Erythroblast (primary cell): Measurements from ENCODE around the gene TEX10.

Source experiments
- GATA1 ChIP-seq: IDR thresholded peaks from 2 replicates; pipeline ENCODE4 v1.6.1; 2011; ENCODE audit warnings: low read depth, mild to moderate bottlenecking, control low read depth, low read length, moderate library complexity
- POLR2A ChIP-seq: IDR thresholded peaks from 2 replicates; pipeline ENCODE4 v1.6.1; 2011; ENCODE audit warnings: mild to moderate bottlenecking, low read length

- TF ChIP-seq POLR2A (no peak), GATA1 (no peak)
Measured at GRCh38 chr9:100287186-100287585, 65.6 kb downstream of the TEX10 start.
